ENCODE measurements around the gene RFX7. TPM values are rescaled to one million over a fixed set of nuclear protein-coding genes. Genes with fewer than 3 reads are reported as not detected.

Gene RFX7
- total and polyA plus RNA-seq, 2 of the 8 experiments (the other 6 are each of a cell fraction or from before 2014, with no cell fraction given): 10.4 to 40.9 TPM

- no peak for TF ChIP-seq ATF2 (IDR thresholded peaks at IDR 0.05; ENCODE audit: low read length)
- TF ChIP-seq EGR1 (IDR thresholded peaks at IDR 0.05; ENCODE audit: borderline replicate concordance, low read depth, low read length): no peak
- no peak for TF ChIP-seq NANOG (IDR thresholded peaks at IDR 0.05; ENCODE audit: insufficient read depth, low read depth, low read length, poor library complexity, severe bottlenecking)
- TF ChIP-seq MAX (IDR thresholded peaks at IDR 0.05): no peak
- TF ChIP-seq RFX5 (IDR thresholded peaks at IDR 0.05; ENCODE audit: borderline replicate concordance, low read depth, low read length): no peak
- TF ChIP-seq RAD21 (IDR thresholded peaks at IDR 0.05 in 1 of 2, conservative IDR thresholded peaks at IDR 0.05 in 1 of 2; ENCODE audit: low read depth in 2 of 2, low read length in 2 of 2): no peak
- TF ChIP-seq PHF8 (conservative IDR thresholded peaks at IDR 0.05; ENCODE audit: low read depth, low read length): no peak
Observed at GRCh38 chr15:56042498-56042897, 201.2 kb downstream of the RFX7 start (continued).

Data from H1 (cell line).